GM19468 (cell line): ENCODE data around the gene PRSS53.
"Not testable (repeated sequence)": the region's sequence is repeated elsewhere in the genome, so short reads cannot be mapped to it uniquely, and the experiment has no call there.

Source experiments
- ATAC-seq: cut with Tn5 transposase; IDR thresholded peaks from one replicate; pipeline ENCODE4 v1.9.1; 2021; ENCODE audit warnings: mild to moderate bottlenecking, moderate library complexity, moderate number of reproducible peaks; ENCODE audit not compliant: unreplicated experiment; ENCODE audit errors: extremely low read depth

PRSS53 gene

GRCh38 chr16:31088459-31089183 is at the start of gene PRSS53:
Gene PRSS53, minus strand, starts transcription at chr16:31088943. Its CDS starts 134 bp downstream, at chr16:31088809.
- no peak for ATAC-seq

- not testable (repeated sequence) for ATAC-seq
Observed at GRCh38 chr16:31136822-31137499, 48.2 kb upstream of the PRSS53 start.

GRCh38 chr16:31136287-31136662 is 47.5 kb upstream of the PRSS53 start:
- ATAC-seq: no peak

- no peak for ATAC-seq
Observed at GRCh38 chr16:31135535-31136286, 47.0 kb upstream of the PRSS53 start, which contains the start of gene PRSS8. Gene PRSS8, minus strand, starts transcription at chr16:31135727. Its CDS starts 229 bp downstream, at chr16:31135498.

GRCh38 chr16:31134625-31135534 is 46.1 kb upstream of the PRSS53 start:
- ATAC-seq: no peak

- no peak for ATAC-seq
Observed at GRCh38 chr16:31134091-31134571, 45.4 kb upstream of the PRSS53 start.

GRCh38 chr16:31133046-31133501 is 44.3 kb upstream of the PRSS53 start:
- no peak for ATAC-seq

- ATAC-seq: no peak
Observed at GRCh38 chr16:31132303-31132979, 43.7 kb upstream of the PRSS53 start.

- ATAC-seq: no peak
Observed at GRCh38 chr16:31131841-31132271, 43.1 kb upstream of the PRSS53 start.

GRCh38 chr16:31131416-31131815 is 42.7 kb upstream of the PRSS53 start:
- ATAC-seq: no peak

GRCh38 chr16:31130899-31131298 is 42.2 kb upstream of the PRSS53 start:
- no peak for ATAC-seq

- no peak for ATAC-seq
Observed at GRCh38 chr16:31130336-31130891, 41.7 kb upstream of the PRSS53 start.

GRCh38 chr16:31129568-31130335 is 41.0 kb upstream of the PRSS53 start:
- no peak for ATAC-seq

GRCh38 chr16:31128711-31129567 is 40.2 kb upstream of the PRSS53 start:
- ATAC-seq: no peak

GRCh38 chr16:31127182-31127581 is 38.4 kb upstream of the PRSS53 start:
- ATAC-seq: no peak

GRCh38 chr16:31125844-31126243 is 37.1 kb upstream of the PRSS53 start:
- ATAC-seq: no peak

GRCh38 chr16:31120129-31120528 is 31.4 kb upstream of the PRSS53 start:
- ATAC-seq: no peak
